Uterus (tissue), 2 donors: ENCODE measurements around the gene ID3.

Experiments used
- CTCF ChIP-seq, 4 experiments: fragments of 200-600 bp in 2 of 4; fragments of 450-650 bp in 2 of 4; sonication (generic) in 2 of 4; IDR thresholded peaks; one replicate each; pipeline ENCODE4 v1.5.1; 2016 to 2019; ENCODE audit warnings: antibody characterized with exemption in 4 of 4, mild to moderate bottlenecking in 2 of 4, moderate library complexity in 1 of 4
- POLR2A ChIP-seq, 2 donors: fragments of 450-650 bp; IDR thresholded peaks; one replicate each; pipeline ENCODE4 v1.6.1; 2016; ENCODE audit warnings: antibody characterized with exemption in 2 of 2, mild to moderate bottlenecking in 1 of 2, moderate library complexity in 1 of 2

DNA sequence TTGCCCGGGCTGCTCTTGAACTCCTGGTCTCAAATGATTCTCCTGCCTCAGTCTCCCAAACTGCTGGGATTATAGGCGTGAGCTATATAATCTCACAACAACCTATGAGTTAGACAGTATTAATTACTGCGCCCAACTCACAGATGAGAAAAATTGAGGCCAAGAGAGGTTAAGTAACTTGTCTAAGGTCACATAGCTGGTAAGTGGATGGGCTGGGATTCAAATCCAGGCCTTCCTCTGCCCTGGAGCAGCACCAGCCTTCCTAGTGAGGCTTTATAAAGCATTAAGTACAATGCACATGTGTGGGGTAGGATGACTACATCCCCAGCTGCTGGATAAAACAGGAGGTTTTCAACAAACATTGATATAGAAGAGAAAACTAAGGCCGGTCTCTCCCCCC, 43.4 kb downstream of the ID3 start:
- TF ChIP-seq CTCF (IDR thresholded peaks at IDR 0.05) (no peak), POLR2A (IDR thresholded peaks at IDR 0.05) (no peak)
